GM19043 (cell line): ENCODE data around the gene DAW1.
"Not testable (repeated sequence)": the region's sequence is repeated elsewhere in the genome, so short reads cannot be mapped to it uniquely, and the experiment has no call there.

ENCODE experiments used
- ATAC-seq: cut with Tn5 transposase; IDR thresholded peaks from one replicate; pipeline ENCODE4 v1.9.1; 2021; ENCODE audit warnings: low read depth; ENCODE audit not compliant: unreplicated experiment

Gene DAW1

DNA sequence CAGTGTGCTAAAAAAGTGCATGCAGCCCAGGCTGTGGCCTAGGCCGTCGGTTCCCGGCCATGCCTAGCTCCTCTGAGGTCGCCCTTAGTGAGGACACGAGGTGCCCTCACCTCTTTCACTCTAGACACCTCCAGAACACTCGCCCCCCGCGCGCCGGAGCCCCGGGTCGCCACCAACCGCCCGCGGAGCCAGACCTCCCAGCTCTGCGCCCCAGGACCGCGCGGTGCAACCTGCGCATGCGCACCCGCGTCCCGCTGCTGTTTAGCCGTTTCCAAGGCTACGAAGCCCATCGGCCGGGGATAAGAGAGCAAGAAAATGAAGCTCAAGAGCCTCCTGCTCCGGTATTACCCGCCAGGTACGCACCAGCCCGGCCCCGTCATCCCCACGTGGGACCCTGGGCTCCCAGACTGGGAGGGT is at the start of gene DAW1:
TSS of gene DAW1 (plus strand) at position 257 of the 417 bp plus-strand sequence. CDS start at position 316, 59 bp downstream.
- peak; percentile 76 for ATAC-seq

- no peak for ATAC-seq
Observed at GRCh38 chr2:227822416-227823003, 48.9 kb upstream of the DAW1 start.

- no peak for ATAC-seq
Observed at GRCh38 chr2:227823922-227824321, 47.5 kb upstream of the DAW1 start.

- ATAC-seq: no peak
Observed at GRCh38 chr2:227824711-227825110, 46.7 kb upstream of the DAW1 start.

GRCh38 chr2:227826019-227826521 is 45.4 kb upstream of the DAW1 start:
- ATAC-seq: no peak

GRCh38 chr2:227826563-227826962 is 44.9 kb upstream of the DAW1 start:
- no peak for ATAC-seq

- no peak for ATAC-seq
Observed at GRCh38 chr2:227827143-227827542, 44.3 kb upstream of the DAW1 start.

DNA sequence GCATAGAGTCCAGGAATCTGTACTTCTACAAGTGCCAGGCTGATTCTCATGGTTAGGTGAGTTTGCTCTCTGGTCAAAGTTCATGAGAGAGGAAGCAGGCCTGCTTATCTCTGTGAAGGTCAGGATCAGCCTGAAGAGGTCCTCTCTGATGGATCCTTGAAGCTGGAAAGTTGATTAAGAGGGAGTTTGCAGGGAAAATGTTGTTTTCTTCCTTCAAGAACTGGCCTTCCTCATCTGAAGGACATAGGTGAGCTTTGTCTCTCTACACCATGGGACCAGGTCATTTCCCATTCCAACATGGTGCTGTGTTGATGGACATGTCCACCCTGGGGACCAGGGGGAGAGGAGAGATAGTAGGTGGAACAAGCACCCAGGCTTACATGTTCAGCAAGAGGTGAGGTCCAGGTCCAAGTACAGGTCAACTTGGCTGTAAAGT is 42.9 kb upstream of the DAW1 start:
- no peak for ATAC-seq

DNA sequence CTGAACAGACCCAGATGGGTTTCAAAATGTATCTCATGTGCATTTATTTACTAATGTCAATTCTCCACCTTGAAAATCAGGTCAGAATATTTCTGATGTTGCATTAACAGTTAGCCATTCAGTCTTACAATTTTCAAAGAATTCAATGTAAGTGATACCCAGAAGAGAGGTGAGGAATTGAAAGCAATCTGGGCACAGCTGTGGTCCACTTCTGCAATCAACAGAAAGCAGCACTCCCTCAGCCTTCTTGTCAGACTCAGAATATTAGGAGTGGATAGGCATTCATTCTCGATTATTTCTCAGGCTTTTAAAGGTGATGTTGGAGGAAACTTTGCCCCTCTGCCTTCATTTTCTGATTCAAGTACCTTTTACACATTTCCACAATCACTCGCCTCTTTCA is 42.1 kb upstream of the DAW1 start:
- no peak for ATAC-seq

GRCh38 chr2:227834423-227834822 is 37.0 kb upstream of the DAW1 start:
- ATAC-seq: no peak

GRCh38 chr2:227834916-227835650 is 36.3 kb upstream of the DAW1 start:
- no peak for ATAC-seq

DNA sequence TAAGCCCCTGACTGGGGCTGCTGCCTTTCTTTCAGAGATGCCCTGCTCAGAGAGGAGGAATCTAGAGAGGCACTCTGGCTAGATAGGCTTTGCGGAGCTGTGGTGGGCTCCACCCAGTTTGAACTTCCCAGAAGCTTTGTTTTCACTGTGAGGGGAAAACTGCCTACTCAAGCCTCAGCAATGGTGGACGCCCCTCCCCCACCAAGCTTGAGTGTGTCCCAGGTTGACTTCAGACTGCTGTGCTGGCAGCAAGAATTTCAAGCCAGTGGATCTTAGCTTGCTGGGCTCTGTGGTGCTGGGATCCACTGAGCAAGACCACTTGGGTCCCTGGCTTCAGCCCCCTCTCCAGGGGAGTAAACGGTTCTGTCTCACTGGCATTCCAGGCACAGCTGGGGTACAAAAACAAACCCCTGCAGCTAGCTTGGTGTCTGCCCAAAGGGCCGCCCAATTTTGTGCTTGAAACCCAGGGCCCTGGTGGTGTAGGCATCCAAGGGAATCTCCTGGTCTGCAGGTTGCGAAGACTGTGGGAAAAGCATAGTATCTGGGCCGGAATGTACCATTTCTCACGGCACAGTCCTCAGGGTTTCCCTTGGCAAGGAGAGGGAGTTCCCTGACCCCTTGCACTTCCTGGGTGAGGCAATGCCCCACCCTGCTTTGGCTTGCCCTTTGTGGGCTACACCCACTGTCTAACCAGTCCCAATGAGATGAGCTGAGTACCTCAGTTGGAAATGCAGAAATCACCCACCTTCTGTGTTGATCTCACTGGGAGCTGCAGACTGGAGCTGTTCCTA is 31.9 kb upstream of the DAW1 start:
- not testable (repeated sequence) for ATAC-seq

- peak; percentile 59 for ATAC-seq
Observed at GRCh38 chr2:227846831-227847230, 24.6 kb upstream of the DAW1 start.

- ATAC-seq: no peak
Observed at GRCh38 chr2:227848146-227848545, 23.3 kb upstream of the DAW1 start.

- ATAC-seq: no peak
Observed at GRCh38 chr2:227848586-227848985, 22.8 kb upstream of the DAW1 start.

GRCh38 chr2:227849906-227850305 is 21.5 kb upstream of the DAW1 start:
- no peak for ATAC-seq

- ATAC-seq: no peak
Observed at GRCh38 chr2:227853204-227853629, 18.2 kb upstream of the DAW1 start.

- no peak for ATAC-seq
Observed at GRCh38 chr2:227853765-227854271, 17.6 kb upstream of the DAW1 start.

DNA sequence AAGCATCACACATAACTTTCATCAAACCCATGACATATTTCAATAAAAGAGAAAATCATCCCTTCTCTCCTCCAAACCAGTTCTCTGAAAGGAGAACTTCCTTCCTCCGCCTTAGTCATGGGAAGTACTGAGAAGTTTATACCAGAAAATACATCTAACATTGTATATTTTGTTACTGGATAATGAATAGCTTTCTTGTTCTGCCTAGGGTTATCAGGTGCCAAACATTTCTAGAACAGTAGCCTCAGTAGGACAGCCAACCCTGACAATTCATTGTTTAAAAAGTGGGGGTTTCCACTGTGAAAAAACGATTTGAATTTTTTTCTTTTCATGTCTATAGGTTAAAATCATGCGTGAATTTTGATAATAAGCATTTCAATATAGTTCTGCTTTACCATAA is 16.0 kb upstream of the DAW1 start:
- ATAC-seq: no peak

- ATAC-seq: no peak
Observed at GRCh38 chr2:227856697-227857096, 14.7 kb upstream of the DAW1 start.

DNA sequence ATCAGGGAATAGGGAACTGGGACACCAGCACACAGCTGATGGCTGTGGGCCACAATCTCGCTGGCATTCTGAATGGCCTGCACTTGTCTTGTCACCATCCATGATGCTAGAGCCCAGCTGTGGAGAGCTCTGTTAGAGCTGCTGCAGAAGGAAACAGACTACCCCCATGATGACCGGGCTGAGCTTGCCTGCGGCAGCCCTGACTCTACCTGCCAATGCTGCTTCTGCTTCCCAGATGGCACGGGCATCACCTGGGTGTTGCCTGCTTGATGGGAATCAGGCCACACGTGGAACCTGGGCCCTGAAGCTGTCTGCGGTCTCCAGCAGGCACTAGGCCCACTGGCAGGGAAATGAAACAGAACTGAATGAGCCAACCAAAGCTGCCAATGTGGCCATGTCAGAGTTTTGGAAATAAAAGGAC is 11.2 kb upstream of the DAW1 start:
- no peak for ATAC-seq
